Keratinocyte (primary cell): ENCODE measurements around the gene MYO1E. TPM values are rescaled to one million over a fixed set of nuclear protein-coding genes. Genes with fewer than 3 reads are reported as not detected.

Source experiments
- DNase-seq: peaks from one replicate; pipeline ENCODE4 v3.0.0-alpha.2; 2011; ENCODE audit warnings: low read depth, missing footprints, low spot score
- FAIRE-seq: peaks from 2 replicates; lab custom pipeline; 2011; peaks lifted over from hg19 to GRCh38; lab: Jason Lieb, UNC
- H2AFZ ChIP-seq: 2 replicates; pipeline ENCODE4 v1.6.0; 2012; ENCODE audit warnings: low read length, control low read depth, inconsistent platforms; ENCODE audit not compliant: control insufficient read depth
- H3K27ac ChIP-seq: 2 replicates; pipeline ENCODE4 v1.5.1; 2011; ENCODE audit warnings: low read length; ENCODE audit not compliant: control insufficient read depth, insufficient read depth
- H3K27me3 ChIP-seq: 3 replicates; pipeline ENCODE4 v1.6.0; 2011; ENCODE audit warnings: low read length; ENCODE audit not compliant: control insufficient read depth, insufficient read depth; ENCODE audit errors: extremely low read depth
- H3K36me3 ChIP-seq, 2 experiments: 2 replicates in 1 of 2; 3 replicates in 1 of 2; pipeline ENCODE4 v1.5.1; 2011; ENCODE audit warnings: low read length in 2 of 2, mild to moderate bottlenecking in 1 of 2; ENCODE audit not compliant: control insufficient read depth in 2 of 2, insufficient read depth in 2 of 2; ENCODE audit errors: extremely low read depth in 1 of 2
- H3K4me1 ChIP-seq: 3 replicates; pipeline ENCODE4 v1.5.1; 2011; ENCODE audit warnings: low read length; ENCODE audit not compliant: control insufficient read depth, insufficient read depth; ENCODE audit errors: extremely low read depth
- H3K4me2 ChIP-seq: 3 replicates; pipeline ENCODE4 v1.6.0; 2011; ENCODE audit warnings: low read depth, low read length; ENCODE audit not compliant: control insufficient read depth, insufficient read depth; ENCODE audit errors: extremely low read depth
- H3K4me3 ChIP-seq, 3 experiments: fragments of 200-600 bp in 1 of 3; sonication (generic) in 1 of 3; 2 replicates in 2 of 3; 3 replicates in 1 of 3; pipeline ENCODE4 v1.5.1; 2011 to 2016; ENCODE audit warnings: low read length in 3 of 3, mild to moderate bottlenecking in 3 of 3, control low read depth in 2 of 3, inconsistent platforms in 1 of 3, low read depth in 1 of 3, mixed read lengths in 1 of 3, mixed run types in 1 of 3, moderate library complexity in 1 of 3; ENCODE audit not compliant: control insufficient read depth in 2 of 3, insufficient read depth in 2 of 3; ENCODE audit errors: extremely low read depth in 1 of 3
- H3K79me2 ChIP-seq: 2 replicates; pipeline ENCODE4 v1.6.0; 2012; ENCODE audit warnings: low read length; ENCODE audit not compliant: control insufficient read depth, insufficient read depth
- H3K9ac ChIP-seq: 3 replicates; pipeline ENCODE4 v1.6.0; 2011; ENCODE audit warnings: low read length; ENCODE audit not compliant: control insufficient read depth, insufficient read depth; ENCODE audit errors: extremely low read depth
- H3K9me1 ChIP-seq: 3 replicates; pipeline ENCODE4 v1.6.0; 2011; ENCODE audit warnings: low read length; ENCODE audit not compliant: control insufficient read depth, insufficient read depth; ENCODE audit errors: extremely low read depth
- H3K9me3 ChIP-seq: 2 replicates; pipeline ENCODE4 v1.5.1; 2012; ENCODE audit warnings: low read depth, low read length; ENCODE audit not compliant: control insufficient read depth
- H4K20me1 ChIP-seq: 3 replicates; pipeline ENCODE4 v1.6.0; 2011; ENCODE audit warnings: low read length; ENCODE audit not compliant: control insufficient read depth, insufficient read depth; ENCODE audit errors: extremely low read depth
- CTCF ChIP-seq, 3 experiments: IDR thresholded peaks in 1 of 3; conservative IDR thresholded peaks in 1 of 3; optimal IDR thresholded peaks in 1 of 3; 2 replicates in 2 of 3; 3 replicates in 1 of 3; pipeline versions ENCODE3 to v1.5.1; 2011; ENCODE audit warnings: low read length in 3 of 3, mild to moderate bottlenecking in 3 of 3, moderate library complexity in 2 of 3, control low read depth in 1 of 3, inconsistent platforms in 1 of 3; ENCODE audit not compliant: insufficient read depth in 2 of 3; ENCODE audit errors: extremely low read depth in 1 of 3
- EZH2 ChIP-seq: IDR thresholded peaks from one replicate; pipeline ENCODE4 v1.6.1; 2012; ENCODE audit warnings: inconsistent platforms, mild to moderate bottlenecking, low read length, moderate library complexity
- dilution Hi-C: fragments of 300-500 bp; cut with MboI; formaldehyde crosslinking; loops from one replicate; pipeline ENCODE4 v1.7.0; 2020; ENCODE audit warnings: low sequenced_read_pairs; ENCODE audit not compliant: extremely low pct_ligation_motif_present
- polyA plus RNA-seq, 5 experiments: library from polyadenylated mRNA; depleted of rRNA in 3 of 5; stranded (reverse) in 3 of 5; stranded (forward) in 1 of 5; unstranded in 1 of 5; fragments of >200 nt; gene quantifications; 1 replicate in 1 of 5; 2 replicates in 3 of 5; 3 replicates in 1 of 5; pipeline versions ENCODE4 v1.2.1 to v1.2.3, GENCODE V29; 2011 to 2012; ENCODE audit warnings: missing spikeins in 2 of 5, low read depth in 1 of 5, low replicate concordance in 1 of 5

The MYO1E gene
- polyA plus RNA-seq, 1 donor (not counting 4 experiments of a cell fraction or from before 2014, with no cell fraction given): 213 TPM

- FAIRE-seq (no peak), DNase-seq (no peak)
- Histone ChIP-seq H3K27me3 (no peaks in the 10 kb centered on the region), H3K4me1 (no peaks in the 10 kb centered on the region), H3K9me1 (no peaks in the 10 kb centered on the region), H3K79me2 (no peaks in the 10 kb centered on the region), H3K36me3 (peaks cover 41 to 62% of the 10 kb centered on the region in 2 experiments), H3K27ac (no peak overlapping the region), H3K9ac (no peak overlapping the region), H2AFZ (no peak overlapping the region), H3K9me3 (no peaks in the 10 kb centered on the region), H3K4me3 (no peak overlapping the region), H3K4me2 (no peak overlapping the region), H4K20me1 (no peaks in the 10 kb centered on the region)
- dilution Hi-C loops: no loop called here
- no peak for TF ChIP-seq CTCF (optimal IDR thresholded peaks at IDR 0.05 in 1 of 3, IDR thresholded peaks at IDR 0.05 in 1 of 3, conservative IDR thresholded peaks at IDR 0.05 in 1 of 3; ENCODE audit: extremely low read depth in 1 of 3, insufficient read depth in 2 of 3, low read length in 3 of 3)
- no peak for TF ChIP-seq EZH2
These were observed 219.8 kb downstream of the MYO1E start for GRCh38 chr15:59152694-59153450.

GRCh38 chr15:59150185-59150584 is 222.5 kb downstream of the MYO1E start:
- no peaks in the 10 kb centered on the region for H3K9me1 ChIP-seq
- H3K4me1 ChIP-seq: no peaks in the 10 kb centered on the region
- H3K9ac ChIP-seq: no peak overlapping the region
- H2AFZ ChIP-seq: no peak overlapping the region
- no peaks in the 10 kb centered on the region for H3K9me3 ChIP-seq
- H3K79me2 ChIP-seq: no peaks in the 10 kb centered on the region
- H3K27ac ChIP-seq: no peak overlapping the region
- TF ChIP-seq CTCF (optimal IDR thresholded peaks at IDR 0.05 in 1 of 3, IDR thresholded peaks at IDR 0.05 in 1 of 3, conservative IDR thresholded peaks at IDR 0.05 in 1 of 3; ENCODE audit: extremely low read depth in 1 of 3, insufficient read depth in 2 of 3, low read length in 3 of 3) (no peak), EZH2 (no peak)
- no peak for DNase-seq
- peaks cover 41 to 59% of the 10 kb centered on the region in 2 experiments for H3K36me3 ChIP-seq
- no peak for FAIRE-seq
- dilution Hi-C loops: no loop called here
- H3K4me2 ChIP-seq: no peak overlapping the region
- H4K20me1 ChIP-seq: no peaks in the 10 kb centered on the region
- no peaks in the 10 kb centered on the region for H3K27me3 ChIP-seq
- H3K4me3 ChIP-seq: no peak overlapping the region
